IMR-90 (cell line): Measurements from ENCODE around the gene ANKRD27.

ENCODE experiments used
- BHLHE40 ChIP-seq: fragments of 150-350 bp; IDR thresholded peaks from 2 replicates; pipeline ENCODE4 v1.6.1; 2016; ENCODE audit warnings: mild to moderate bottlenecking, low read depth, low read length
- MAFK ChIP-seq: IDR thresholded peaks from 2 replicates; pipeline ENCODE4 v1.6.1; 2012; ENCODE audit warnings: low read depth, low read length, improper control_type of control experiment
- TF ChIP-seq, protein P1 (sequence below): conservative IDR thresholded peaks from 2 replicates; pipeline ENCODE4 v1.5.1; 2012; ENCODE audit warnings: mild to moderate bottlenecking, low read depth, low read length, improper control_type of control experiment

DNA sequence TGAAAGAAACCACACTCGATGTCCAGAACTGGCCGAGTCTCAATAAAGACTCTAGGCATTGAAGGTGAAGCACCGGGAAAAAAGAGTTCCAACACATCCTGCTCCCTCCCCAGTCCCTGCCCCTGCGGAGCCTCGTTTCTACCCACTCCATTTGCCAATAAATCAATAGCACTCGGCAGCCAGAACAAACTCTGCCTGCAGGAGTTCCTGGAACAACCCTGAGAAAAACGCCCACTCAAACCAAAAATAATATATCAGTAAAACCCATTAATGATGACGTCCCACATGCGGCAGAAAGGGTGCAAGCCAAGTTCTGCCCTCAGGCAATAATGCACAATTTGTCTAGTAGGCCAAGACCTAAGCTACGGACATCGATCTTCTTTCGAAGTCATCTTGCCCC, 53.0 kb downstream of the ANKRD27 start:
- TF ChIP-seq, protein P1, sequence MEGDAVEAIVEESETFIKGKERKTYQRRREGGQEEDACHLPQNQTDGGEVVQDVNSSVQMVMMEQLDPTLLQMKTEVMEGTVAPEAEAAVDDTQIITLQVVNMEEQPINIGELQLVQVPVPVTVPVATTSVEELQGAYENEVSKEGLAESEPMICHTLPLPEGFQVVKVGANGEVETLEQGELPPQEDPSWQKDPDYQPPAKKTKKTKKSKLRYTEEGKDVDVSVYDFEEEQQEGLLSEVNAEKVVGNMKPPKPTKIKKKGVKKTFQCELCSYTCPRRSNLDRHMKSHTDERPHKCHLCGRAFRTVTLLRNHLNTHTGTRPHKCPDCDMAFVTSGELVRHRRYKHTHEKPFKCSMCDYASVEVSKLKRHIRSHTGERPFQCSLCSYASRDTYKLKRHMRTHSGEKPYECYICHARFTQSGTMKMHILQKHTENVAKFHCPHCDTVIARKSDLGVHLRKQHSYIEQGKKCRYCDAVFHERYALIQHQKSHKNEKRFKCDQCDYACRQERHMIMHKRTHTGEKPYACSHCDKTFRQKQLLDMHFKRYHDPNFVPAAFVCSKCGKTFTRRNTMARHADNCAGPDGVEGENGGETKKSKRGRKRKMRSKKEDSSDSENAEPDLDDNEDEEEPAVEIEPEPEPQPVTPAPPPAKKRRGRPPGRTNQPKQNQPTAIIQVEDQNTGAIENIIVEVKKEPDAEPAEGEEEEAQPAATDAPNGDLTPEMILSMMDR, result no peak
- TF ChIP-seq BHLHE40 (no peak), MAFK (no peak)
